NB4 (cell line): ENCODE data around the gene TDRD1.

Experiments
- DNase-seq: peaks from one replicate; pipeline ENCODE4 v3.0.0; 2010; ENCODE audit warnings: low read depth
- H3K4me3 ChIP-seq: one replicate; pipeline ENCODE4 v1.5.1; 2011; ENCODE audit warnings: mild to moderate bottlenecking, low read depth, low read length, moderate library complexity
- MYC ChIP-seq: IDR thresholded peaks from 2 replicates; pipeline ENCODE4 v1.6.1; 2011; ENCODE audit warnings: low read depth, low read length
- POLR2A ChIP-seq: IDR thresholded peaks from 2 replicates; pipeline ENCODE4 v1.6.1; 2011; ENCODE audit warnings: mild to moderate bottlenecking; ENCODE audit not compliant: insufficient read length; ENCODE audit errors: extremely low read depth
- TF ChIP-seq, protein P1 (sequence below): IDR thresholded peaks from one replicate; pipeline ENCODE4 v1.5.1; 2012; ENCODE audit warnings: low read depth, low read length
- TF ChIP-seq, protein P2 (sequence below): IDR thresholded peaks from 2 replicates; pipeline ENCODE4 v1.6.1; 2011; ENCODE audit warnings: low read depth, low read length

The TDRD1 gene

DNA sequence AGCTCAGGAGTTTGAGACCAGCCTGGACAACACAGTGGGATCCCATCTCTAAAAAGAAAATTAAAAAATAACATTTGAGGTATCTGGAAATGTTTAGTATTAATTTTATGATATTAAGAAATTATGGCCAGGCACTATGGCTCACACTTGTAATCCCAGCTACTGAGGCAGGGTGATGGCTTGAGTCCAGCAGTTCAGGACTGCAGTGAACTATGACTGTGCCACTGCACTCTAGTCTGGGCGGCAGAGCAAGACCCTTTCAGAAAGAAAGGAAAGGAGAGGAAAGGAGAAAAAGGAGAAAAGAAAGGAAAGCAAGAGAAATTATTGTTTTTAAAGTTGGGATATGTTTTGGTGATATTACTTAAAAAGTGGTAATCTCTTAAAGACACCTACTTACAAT is 2.6 kb upstream of the TDRD1 start:
- no peak for DNase-seq
- TF ChIP-seq, protein P1, sequence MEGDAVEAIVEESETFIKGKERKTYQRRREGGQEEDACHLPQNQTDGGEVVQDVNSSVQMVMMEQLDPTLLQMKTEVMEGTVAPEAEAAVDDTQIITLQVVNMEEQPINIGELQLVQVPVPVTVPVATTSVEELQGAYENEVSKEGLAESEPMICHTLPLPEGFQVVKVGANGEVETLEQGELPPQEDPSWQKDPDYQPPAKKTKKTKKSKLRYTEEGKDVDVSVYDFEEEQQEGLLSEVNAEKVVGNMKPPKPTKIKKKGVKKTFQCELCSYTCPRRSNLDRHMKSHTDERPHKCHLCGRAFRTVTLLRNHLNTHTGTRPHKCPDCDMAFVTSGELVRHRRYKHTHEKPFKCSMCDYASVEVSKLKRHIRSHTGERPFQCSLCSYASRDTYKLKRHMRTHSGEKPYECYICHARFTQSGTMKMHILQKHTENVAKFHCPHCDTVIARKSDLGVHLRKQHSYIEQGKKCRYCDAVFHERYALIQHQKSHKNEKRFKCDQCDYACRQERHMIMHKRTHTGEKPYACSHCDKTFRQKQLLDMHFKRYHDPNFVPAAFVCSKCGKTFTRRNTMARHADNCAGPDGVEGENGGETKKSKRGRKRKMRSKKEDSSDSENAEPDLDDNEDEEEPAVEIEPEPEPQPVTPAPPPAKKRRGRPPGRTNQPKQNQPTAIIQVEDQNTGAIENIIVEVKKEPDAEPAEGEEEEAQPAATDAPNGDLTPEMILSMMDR = no peak
- TF ChIP-seq POLR2A = no peak
- no peak for TF ChIP-seq MYC
- TF ChIP-seq, protein P2, sequence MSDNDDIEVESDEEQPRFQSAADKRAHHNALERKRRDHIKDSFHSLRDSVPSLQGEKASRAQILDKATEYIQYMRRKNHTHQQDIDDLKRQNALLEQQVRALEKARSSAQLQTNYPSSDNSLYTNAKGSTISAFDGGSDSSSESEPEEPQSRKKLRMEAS = no peak
- no peak overlapping the region for H3K4me3 ChIP-seq

DNA sequence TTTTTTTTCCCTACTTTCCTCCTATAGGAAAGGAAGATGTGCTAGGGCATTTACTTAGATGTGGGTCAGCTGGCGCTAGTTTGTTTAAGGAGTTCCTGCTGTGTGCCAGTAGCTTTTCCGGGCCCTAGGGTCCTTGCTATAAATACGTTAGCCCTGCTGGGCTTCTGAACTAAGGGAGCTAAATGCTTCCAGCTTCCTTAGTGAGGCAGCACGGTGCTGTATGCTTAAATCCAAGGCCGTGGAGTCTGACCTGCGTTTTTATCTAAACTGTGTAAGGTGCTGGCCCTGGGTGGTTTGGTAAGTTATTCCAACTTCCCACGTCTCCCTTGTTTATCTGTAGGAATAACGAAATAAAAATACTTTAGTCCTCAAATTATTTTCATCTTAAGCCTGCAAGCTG is 594 bp downstream of the TDRD1 start:
- no peak overlapping the region for H3K4me3 ChIP-seq
- no peak for DNase-seq
- TF ChIP-seq, protein P2 = no peak
- TF ChIP-seq POLR2A = no peak
- TF ChIP-seq MYC = no peak
- TF ChIP-seq, protein P1 = no peak

DNA sequence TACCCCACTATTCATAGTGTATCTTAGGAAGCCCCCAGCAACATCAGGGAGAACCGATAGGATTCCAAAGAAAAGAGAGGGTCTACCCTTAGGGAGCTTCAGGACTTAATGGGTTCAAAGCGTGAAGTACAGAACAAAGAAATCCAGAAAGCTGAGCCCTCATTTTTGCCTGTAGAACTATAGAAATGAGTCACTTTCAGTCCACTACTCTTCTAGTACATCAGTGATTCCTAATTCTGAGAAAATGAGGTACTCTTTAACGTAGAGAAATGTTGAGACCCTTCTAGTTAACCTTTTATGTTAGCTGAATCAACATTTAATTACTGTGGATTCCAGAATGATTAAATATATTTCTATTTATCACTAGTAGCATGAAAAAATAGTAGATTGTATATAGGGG is 1.8 kb downstream of the TDRD1 start:
- DNase-seq = no peak
- TF ChIP-seq, protein P1 = no peak
- TF ChIP-seq, protein P2 = no peak
- TF ChIP-seq POLR2A (no peak), MYC (no peak)
- no peak overlapping the region for H3K4me3 ChIP-seq

DNA sequence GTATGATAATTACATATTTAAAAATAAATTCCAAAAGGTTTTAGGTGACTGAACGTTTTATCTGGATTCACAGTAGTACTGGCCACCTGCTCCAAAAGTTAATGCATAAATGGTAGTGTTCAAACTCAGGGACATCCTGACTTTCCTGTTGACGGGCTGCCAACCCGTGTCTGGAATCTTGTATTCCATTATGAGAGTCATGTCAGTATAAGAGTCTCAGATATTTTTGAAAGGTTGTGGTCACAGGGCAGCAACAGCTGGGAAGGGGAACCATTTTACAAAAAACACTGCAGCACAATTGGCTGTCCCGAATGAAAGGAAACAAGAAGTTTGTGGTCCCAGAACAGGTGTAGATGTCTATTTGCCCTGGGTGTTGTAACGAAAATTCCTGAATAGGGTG is 2.8 kb downstream of the TDRD1 start:
- H3K4me3 ChIP-seq = no peak overlapping the region
- TF ChIP-seq, protein P2 = no peak
- TF ChIP-seq, protein P1 = no peak
- no peak for TF ChIP-seq POLR2A
- no peak for TF ChIP-seq MYC
- no peak for DNase-seq

DNA sequence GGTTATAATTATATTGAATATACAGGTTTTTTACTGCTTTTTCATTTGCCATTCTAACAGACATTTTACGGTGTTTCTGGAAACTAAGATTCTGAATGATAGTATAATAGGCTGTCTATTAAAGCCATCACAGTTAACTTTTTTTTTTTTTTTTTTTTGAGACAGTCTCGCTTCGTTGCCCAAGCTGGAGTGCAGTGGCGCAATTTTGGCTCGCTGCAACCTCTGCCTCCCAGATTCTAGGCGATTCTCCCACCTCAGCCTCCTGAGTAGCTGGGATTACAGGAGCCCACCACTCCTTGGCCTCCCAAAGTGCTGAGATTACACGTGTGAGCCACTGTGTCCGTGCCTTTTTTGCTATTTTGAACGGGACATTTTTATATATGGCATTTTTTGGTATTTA is 4.4 kb downstream of the TDRD1 start:
- no peak overlapping the region for H3K4me3 ChIP-seq
- no peak for DNase-seq
- TF ChIP-seq POLR2A = no peak
- TF ChIP-seq, protein P2 = no peak
- TF ChIP-seq, protein P1 = no peak
- no peak for TF ChIP-seq MYC

DNA sequence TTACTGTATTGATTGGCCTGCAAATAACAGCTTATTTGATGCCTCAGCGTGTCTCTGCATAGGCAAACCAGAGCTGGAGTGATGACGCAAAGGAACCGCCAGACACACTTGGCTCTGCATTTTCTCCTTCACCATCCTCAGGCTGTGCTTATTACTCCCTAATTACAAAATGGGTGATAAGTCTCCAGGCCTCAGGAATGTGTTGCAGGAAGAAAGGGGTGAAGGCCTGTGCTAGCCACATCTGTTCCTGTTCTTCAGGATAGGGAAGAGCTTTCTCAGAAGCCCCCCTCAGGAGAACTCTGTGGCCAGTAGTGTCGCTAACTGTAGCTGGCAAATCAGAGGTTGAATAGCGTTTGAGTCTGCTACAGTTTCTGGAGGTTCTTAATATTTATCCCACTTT is 5.1 kb downstream of the TDRD1 start:
- no peak for TF ChIP-seq MYC
- TF ChIP-seq, protein P2 = no peak
- TF ChIP-seq, protein P1 = no peak
- TF ChIP-seq POLR2A = no peak
- no peak overlapping the region for H3K4me3 ChIP-seq
- DNase-seq = no peak
